PC-3 (cell line): ENCODE results near the gene RABGGTA. TPM values are rescaled to one million over a fixed set of nuclear protein-coding genes. Genes with fewer than 3 reads are reported as not detected.

Source experiments
- ATAC-seq: fragments of 200-7000 bp; cut with Tn5 transposase; 2 replicates; pipeline ENCODE4 v1.9.1; 2020; ENCODE audit warnings: mild to moderate bottlenecking, moderate library complexity
- BruUV-seq: library from RNA; stranded (reverse); fragments of 400-500 nt; replicated peaks from 2 replicates; lab custom pipeline; 2021; lab: Mats Ljungman, UMichigan
- CTCF ChIA-PET: fragments of 300-600 bp; sonication (Branson Sonifier 250); formaldehyde crosslinking; loops from one replicate; lab custom pipeline; 2022; ENCODE audit warnings: antibody characterized with exemption; lab: Charles Lee
- POLR2A ChIA-PET: fragments of 300-600 bp; sonication (Branson Sonifier 250); formaldehyde crosslinking; loops from one replicate; lab custom pipeline; 2022; ENCODE audit warnings: antibody characterized with exemption; ENCODE audit not compliant: unreplicated experiment; lab: Charles Lee
- DNase-seq: peaks from one replicate; pipeline ENCODE4 v3.0.0-alpha.2; 2015
- H2AFZ ChIP-seq: fragments of 300-600 bp; sonication (generic); 2 replicates; pipeline ENCODE4 v1.6.0; 2016; ENCODE audit warnings: antibody characterized with exemption, low read length
- H3F3A ChIP-seq: fragments of 300-600 bp; sonication (generic); one replicate; pipeline ENCODE4 v1.6.0; 2017; ENCODE audit warnings: antibody characterized with exemption, low read length, control low read depth, mild to moderate bottlenecking; ENCODE audit not compliant: unreplicated experiment
- H3K27ac ChIP-seq: fragments of 300-600 bp; sonication (generic); 2 replicates; pipeline ENCODE4 v1.5.1; 2016; ENCODE audit warnings: mild to moderate bottlenecking, low read length
- H3K27me3 ChIP-seq: fragments of 300-600 bp; sonication (generic); 2 replicates; pipeline ENCODE4 v1.6.1; 2016; ENCODE audit warnings: low read length, mixed read lengths
- H3K36me3 ChIP-seq: fragments of 300-600 bp; sonication (generic); 2 replicates; pipeline ENCODE4 v1.6.1; 2016; ENCODE audit warnings: low read depth, mixed run types, low read length, mixed read lengths
- H3K4me1 ChIP-seq: fragments of 300-600 bp; sonication (generic); 2 replicates; pipeline ENCODE4 v1.5.1; 2016; ENCODE audit warnings: low read length; ENCODE audit not compliant: insufficient read depth
- H3K4me2 ChIP-seq: fragments of 300-600 bp; sonication (generic); 2 replicates; pipeline ENCODE4 v1.6.0; 2016; ENCODE audit warnings: low read length
- H3K4me3 ChIP-seq: fragments of 300-600 bp; sonication (generic); 2 replicates; pipeline ENCODE4 v1.5.1; 2016; ENCODE audit warnings: mild to moderate bottlenecking, low read length, mixed read lengths
- H3K79me2 ChIP-seq: fragments of 300-600 bp; sonication (generic); 2 replicates; pipeline ENCODE4 v1.6.1; 2017; ENCODE audit warnings: low read length, mixed read lengths
- H3K9ac ChIP-seq: fragments of 300-600 bp; sonication (generic); 2 replicates; pipeline ENCODE4 v1.6.0; 2016; ENCODE audit warnings: mild to moderate bottlenecking, low read length
- H3K9me2 ChIP-seq: fragments of 300-600 bp; sonication (generic); replicated peaks from 2 replicates; pipeline ENCODE4 v1.6.1; 2016; ENCODE audit warnings: mixed run types, low read length, mixed read lengths
- H3K9me3 ChIP-seq: fragments of 300-600 bp; sonication (generic); 2 replicates; pipeline ENCODE4 v1.6.1; 2016; ENCODE audit warnings: low read length, mixed read lengths
- H4K20me1 ChIP-seq: fragments of 300-600 bp; sonication (generic); 2 replicates; pipeline ENCODE4 v1.6.1; 2016; ENCODE audit warnings: low read length, mixed read lengths
- EZH2 ChIP-seq: fragments of 300-600 bp; sonication (generic); IDR thresholded peaks from one replicate; pipeline ENCODE4 v1.6.1; 2017; ENCODE audit warnings: antibody characterized with exemption, mild to moderate bottlenecking, low read length; ENCODE audit not compliant: unreplicated experiment
- EZH2phosphoT487 ChIP-seq: fragments of 300-600 bp; sonication (generic); IDR thresholded peaks from 2 replicates; pipeline ENCODE4 v1.6.1; 2018; ENCODE audit warnings: mild to moderate bottlenecking, antibody characterized with exemption, low read length, borderline replicate concordance
- intact Hi-C: fragments of 100-400 bp; cut with micrococcal nuclease; formaldehyde crosslinking; loops from 2 replicates; pipeline ENCODE4 v1.9.0; 2023
- total RNA-seq: library from RNA; depleted of rRNA; stranded (reverse); fragments of >200 nt; gene quantifications from 2 replicates; pipeline ENCODE4 v1.2.3, GENCODE V29; 2014
- TF ChIP-seq, protein P1 (sequence below): fragments of 300-600 bp; sonication (generic); conservative IDR thresholded peaks from 2 replicates; pipeline ENCODE4 v1.5.1; 2017; ENCODE audit warnings: antibody characterized with exemption, low read depth, mild to moderate bottlenecking, low read length

RABGGTA gene
- total RNA-seq, 1 experiment from 2014 or later: 39.2 TPM

DNA sequence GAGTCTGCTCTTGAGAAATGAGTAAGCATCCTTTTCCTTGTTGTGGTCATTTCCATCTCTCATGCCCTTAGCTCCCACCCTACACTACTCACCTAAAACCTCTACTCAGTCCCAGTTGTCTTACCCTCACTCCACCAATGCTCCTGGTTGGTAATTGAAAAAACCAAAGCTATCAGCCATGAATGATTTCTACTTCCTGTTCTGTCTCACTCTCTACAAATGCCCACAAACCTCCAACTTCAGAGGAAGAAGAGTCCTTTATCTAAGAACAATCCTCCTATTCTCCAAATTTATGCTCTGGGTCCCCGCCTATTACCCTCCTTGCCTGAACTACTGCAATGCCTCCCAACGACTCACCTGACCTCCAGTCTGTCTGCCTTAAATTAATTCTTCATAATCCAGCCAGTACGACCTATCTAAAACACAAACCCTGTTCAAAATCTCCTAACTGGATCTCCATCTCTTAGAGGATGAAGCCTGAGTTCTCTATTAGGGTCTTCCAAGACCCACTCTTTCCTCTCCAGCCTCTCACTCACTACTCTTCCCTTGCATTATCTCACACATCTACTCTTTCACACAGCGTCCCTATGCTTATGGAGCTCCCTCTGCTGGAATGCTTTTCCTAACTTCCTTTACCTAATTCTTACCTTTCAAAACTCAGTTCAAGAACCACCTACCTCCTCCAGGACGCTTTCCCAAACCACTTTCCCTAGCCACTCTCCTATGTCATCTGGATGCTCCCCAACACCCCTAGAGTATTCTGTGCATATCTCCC is 26.0 kb upstream of the RABGGTA start:
- no TSS peak for BruUV-seq
- H3K9me2 ChIP-seq: no peaks in the 10 kb centered on the region
- H3K27me3 ChIP-seq: no peaks in the 10 kb centered on the region
- no peaks in the 10 kb centered on the region for H4K20me1 ChIP-seq
- POLR2A ChIA-PET: interaction anchor here (0.6 to 1.0 kb wide), 6 partner anchors 55 to 237 kb away, joined by 3 to 5 read pairs (median 4); partner anchors contain the start of gene TINF2
- intact Hi-C loops: loop anchor here (1.0 to 5.0 kb wide), 3 partner anchors 27 to 80 kb away; partner anchors contain the start of genes MDP1 and RABGGTA
- H3K4me3 ChIP-seq: no peak overlapping the region; the same call in 1 of the 2 replicates
- H3K27ac ChIP-seq: no peak overlapping the region
- TF ChIP-seq, protein P1, sequence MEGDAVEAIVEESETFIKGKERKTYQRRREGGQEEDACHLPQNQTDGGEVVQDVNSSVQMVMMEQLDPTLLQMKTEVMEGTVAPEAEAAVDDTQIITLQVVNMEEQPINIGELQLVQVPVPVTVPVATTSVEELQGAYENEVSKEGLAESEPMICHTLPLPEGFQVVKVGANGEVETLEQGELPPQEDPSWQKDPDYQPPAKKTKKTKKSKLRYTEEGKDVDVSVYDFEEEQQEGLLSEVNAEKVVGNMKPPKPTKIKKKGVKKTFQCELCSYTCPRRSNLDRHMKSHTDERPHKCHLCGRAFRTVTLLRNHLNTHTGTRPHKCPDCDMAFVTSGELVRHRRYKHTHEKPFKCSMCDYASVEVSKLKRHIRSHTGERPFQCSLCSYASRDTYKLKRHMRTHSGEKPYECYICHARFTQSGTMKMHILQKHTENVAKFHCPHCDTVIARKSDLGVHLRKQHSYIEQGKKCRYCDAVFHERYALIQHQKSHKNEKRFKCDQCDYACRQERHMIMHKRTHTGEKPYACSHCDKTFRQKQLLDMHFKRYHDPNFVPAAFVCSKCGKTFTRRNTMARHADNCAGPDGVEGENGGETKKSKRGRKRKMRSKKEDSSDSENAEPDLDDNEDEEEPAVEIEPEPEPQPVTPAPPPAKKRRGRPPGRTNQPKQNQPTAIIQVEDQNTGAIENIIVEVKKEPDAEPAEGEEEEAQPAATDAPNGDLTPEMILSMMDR: peak; percentile 68
- no peak for TF ChIP-seq EZH2phosphoT487
- TF ChIP-seq EZH2: no peak
- H3K4me2 ChIP-seq: peak overlapping the region; percentile 89; the same call in 1 of the 2 replicates
- peak; percentile 76 for DNase-seq
- peak; percentile 13 for ATAC-seq
- H3K36me3 ChIP-seq: peaks cover 35% of the 10 kb centered on the region
- H3F3A ChIP-seq: no peaks in the 10 kb centered on the region
- H3K9ac ChIP-seq: no peak overlapping the region
- no peak overlapping the region for H2AFZ ChIP-seq
- peaks cover 36% of the 10 kb centered on the region for H3K4me1 ChIP-seq
- H3K9me3 ChIP-seq: no peaks in the 10 kb centered on the region
- H3K79me2 ChIP-seq: peaks cover 42% of the 10 kb centered on the region
- CTCF ChIA-PET: interaction anchor here (0.6 to 3.1 kb wide), 7 partner anchors 11 to 144 kb away, joined by 3 to 55 read pairs (median 6); partner anchors contain the start of genes CIDEB, MDP1 and TINF2

DNA sequence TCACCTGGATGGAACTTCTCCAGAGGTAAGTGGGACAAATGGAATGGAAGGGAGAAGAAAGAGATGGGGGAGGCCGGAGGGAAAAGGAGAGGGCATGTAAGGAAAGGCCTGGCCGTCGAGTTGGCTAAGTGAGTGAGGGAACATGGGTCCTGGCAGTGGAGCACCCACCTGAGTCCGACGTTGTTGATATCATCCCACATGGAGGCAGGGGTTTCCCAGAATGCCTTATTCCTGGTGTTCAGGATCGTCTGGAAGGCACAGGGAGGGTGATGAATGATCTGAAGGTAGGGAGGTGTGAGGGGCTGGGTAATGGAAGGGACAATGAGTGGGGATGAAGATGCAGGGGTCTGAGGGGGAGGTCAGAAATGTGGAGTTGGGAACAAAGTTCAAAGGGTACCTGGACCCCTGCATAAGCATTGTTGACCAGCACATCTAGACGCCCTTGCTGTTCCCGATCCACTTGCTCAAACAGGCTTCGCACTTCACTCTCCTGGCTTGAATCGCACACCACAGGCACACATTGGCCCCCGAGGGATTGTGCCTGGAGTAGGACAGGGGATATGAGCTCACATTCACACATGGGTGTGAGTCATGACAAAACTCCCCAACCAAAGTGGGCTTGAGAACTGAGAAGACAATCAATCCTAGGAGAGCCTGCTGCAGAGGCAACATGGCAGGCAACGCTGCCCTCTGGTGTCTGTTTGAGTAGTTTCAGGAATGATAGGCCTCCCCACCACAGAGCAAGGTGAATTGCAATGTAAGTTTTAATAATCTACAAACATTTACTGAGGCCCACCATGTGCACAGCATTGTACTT is 25.2 kb upstream of the RABGGTA start:
- CTCF ChIA-PET: interaction anchor here (0.6 to 3.1 kb wide), 7 partner anchors 17 to 382 kb away, joined by 3 to 55 read pairs (median 3); partner anchors contain the start of genes CHMP4A, MDP1, RABGGTA and TINF2
- no peaks in the 10 kb centered on the region for H3K27me3 ChIP-seq
- no peak overlapping the region for H3K4me3 ChIP-seq
- H3K4me2 ChIP-seq: peak overlapping the region; percentile 89; the same call in 1 of the 2 replicates
- H2AFZ ChIP-seq: no peak overlapping the region
- H3K4me1 ChIP-seq: peaks cover 34% of the 10 kb centered on the region
- H4K20me1 ChIP-seq: no peaks in the 10 kb centered on the region
- intact Hi-C loops: loop anchor here (1.0 to 5.0 kb wide), 3 partner anchors 26 to 79 kb away; partner anchors contain the start of genes MDP1 and RABGGTA
- H3K27ac ChIP-seq: no peak overlapping the region
- H3F3A ChIP-seq: no peaks in the 10 kb centered on the region
- no peak for TF ChIP-seq EZH2phosphoT487
- TF ChIP-seq, protein P1: peak; percentile 80
- TF ChIP-seq EZH2: no peak
- no TSS peak for BruUV-seq
- POLR2A ChIA-PET: interaction anchor here (0.6 to 1.0 kb wide), 2 partner anchors 54 to 66 kb away, joined by 3 to 5 read pairs; partner anchors contain the start of gene TINF2
- peak; percentile 86 for DNase-seq
- H3K79me2 ChIP-seq: peaks cover 35% of the 10 kb centered on the region
- no peak overlapping the region for H3K9ac ChIP-seq
- peak; percentile 48 for ATAC-seq
- H3K9me3 ChIP-seq: no peaks in the 10 kb centered on the region
- H3K9me2 ChIP-seq: no peaks in the 10 kb centered on the region
- H3K36me3 ChIP-seq: peaks cover 29% of the 10 kb centered on the region
